Suprapubic skin (tissue), 3 donors: Measurements from ENCODE around the gene ANG.

Source experiments
- EP300 ChIP-seq: sonication (generic); formaldehyde crosslinking; IDR thresholded peaks from one replicate; pipeline ENCODE4 v1.6.1; 2017; ENCODE audit warnings: antibody characterized with exemption
- POLR2A ChIP-seq, 2 donors: fragments of 450-650 bp; IDR thresholded peaks; one replicate each; pipeline ENCODE4 v1.6.1; 2017; ENCODE audit warnings: antibody characterized with exemption in 2 of 2, mild to moderate bottlenecking in 2 of 2, moderate library complexity in 2 of 2
- TF ChIP-seq, protein P1 (sequence below), 2 donors: fragments of 200-600 bp in 1 of 2; fragments of 450-650 bp in 1 of 2; sonication (generic) in 1 of 2; IDR thresholded peaks; one replicate each; pipeline ENCODE4 v1.5.1; 2016 to 2019; ENCODE audit warnings: antibody characterized with exemption in 2 of 2, mild to moderate bottlenecking in 1 of 2, moderate library complexity in 1 of 2

- TF ChIP-seq, protein P1, sequence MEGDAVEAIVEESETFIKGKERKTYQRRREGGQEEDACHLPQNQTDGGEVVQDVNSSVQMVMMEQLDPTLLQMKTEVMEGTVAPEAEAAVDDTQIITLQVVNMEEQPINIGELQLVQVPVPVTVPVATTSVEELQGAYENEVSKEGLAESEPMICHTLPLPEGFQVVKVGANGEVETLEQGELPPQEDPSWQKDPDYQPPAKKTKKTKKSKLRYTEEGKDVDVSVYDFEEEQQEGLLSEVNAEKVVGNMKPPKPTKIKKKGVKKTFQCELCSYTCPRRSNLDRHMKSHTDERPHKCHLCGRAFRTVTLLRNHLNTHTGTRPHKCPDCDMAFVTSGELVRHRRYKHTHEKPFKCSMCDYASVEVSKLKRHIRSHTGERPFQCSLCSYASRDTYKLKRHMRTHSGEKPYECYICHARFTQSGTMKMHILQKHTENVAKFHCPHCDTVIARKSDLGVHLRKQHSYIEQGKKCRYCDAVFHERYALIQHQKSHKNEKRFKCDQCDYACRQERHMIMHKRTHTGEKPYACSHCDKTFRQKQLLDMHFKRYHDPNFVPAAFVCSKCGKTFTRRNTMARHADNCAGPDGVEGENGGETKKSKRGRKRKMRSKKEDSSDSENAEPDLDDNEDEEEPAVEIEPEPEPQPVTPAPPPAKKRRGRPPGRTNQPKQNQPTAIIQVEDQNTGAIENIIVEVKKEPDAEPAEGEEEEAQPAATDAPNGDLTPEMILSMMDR (IDR thresholded peaks at IDR 0.05) = no peak
- TF ChIP-seq POLR2A (IDR thresholded peaks at IDR 0.05) = no peak
- TF ChIP-seq EP300 = no peak
Measured at GRCh38 chr14:20712904-20713303, 24.3 kb downstream of the ANG start.
